ENCODE results near the gene GLS.
"Not testable (repeated sequence)": the region's sequence is repeated elsewhere in the genome, so short reads cannot be mapped to it uniquely, and the experiment has no call there.

Gene GLS

DNA sequence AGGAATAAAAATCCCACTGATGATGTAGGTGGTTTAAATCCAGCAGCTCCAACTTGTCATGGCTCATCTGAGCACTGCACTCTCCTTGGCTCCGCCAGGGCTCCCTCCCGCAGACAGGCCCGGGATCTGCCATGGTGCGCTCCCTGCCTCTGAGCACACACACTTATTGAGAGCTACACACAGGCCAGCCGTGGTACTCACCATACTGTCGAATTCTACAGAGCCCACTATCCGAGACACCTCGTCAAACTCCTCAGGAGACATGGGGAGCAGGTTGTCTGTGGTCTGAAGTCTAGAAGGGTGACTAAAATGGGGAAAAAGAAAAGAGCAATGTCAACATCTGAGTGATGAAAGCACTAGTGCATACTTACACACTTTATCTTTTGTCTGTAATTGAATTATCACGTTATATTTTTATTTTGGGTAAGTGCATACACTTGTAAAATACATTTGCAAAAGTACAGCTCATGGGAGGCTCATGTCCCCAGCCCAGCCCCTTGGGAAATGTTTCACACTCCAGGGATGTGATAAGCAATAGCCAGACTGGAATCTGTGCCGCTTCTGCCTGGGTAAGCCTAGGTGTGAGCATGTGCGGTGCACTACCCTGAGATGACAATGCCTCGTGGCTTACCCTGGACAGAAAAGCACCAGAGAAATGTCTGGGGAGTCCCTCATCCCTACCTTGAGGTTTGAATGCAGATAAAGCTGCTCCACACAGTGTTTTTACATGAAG is 94.2 kb downstream of the GLS start:
- DNase-seq: no peak

GRCh38 chr2:190976521-190976920 is 95.9 kb downstream of the GLS start:
- DNase-seq: no peak

DNA sequence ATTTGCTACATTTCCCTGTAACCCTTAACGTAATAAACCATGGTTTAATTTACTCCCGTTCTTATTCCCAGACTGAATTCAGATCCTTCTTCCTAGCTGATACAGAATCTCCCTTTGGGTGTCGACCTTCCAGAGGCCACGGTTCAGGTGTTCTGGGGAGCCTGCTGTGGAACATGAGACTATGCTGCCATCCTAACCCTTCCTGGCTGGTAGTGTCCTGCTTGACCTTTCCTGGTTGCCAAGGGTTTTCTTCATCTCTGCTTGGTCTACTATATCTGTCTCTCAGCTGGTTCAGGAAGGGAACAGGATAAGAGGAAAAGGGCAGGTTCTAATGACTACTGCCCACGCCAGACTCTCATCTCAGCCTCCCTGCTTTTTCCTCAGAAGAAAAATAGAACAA is 96.9 kb downstream of the GLS start:
- DNase-seq: no peak

- DNase-seq: no peak
Observed at GRCh38 chr2:190978389-190979053, 97.9 kb downstream of the GLS start.

DNA sequence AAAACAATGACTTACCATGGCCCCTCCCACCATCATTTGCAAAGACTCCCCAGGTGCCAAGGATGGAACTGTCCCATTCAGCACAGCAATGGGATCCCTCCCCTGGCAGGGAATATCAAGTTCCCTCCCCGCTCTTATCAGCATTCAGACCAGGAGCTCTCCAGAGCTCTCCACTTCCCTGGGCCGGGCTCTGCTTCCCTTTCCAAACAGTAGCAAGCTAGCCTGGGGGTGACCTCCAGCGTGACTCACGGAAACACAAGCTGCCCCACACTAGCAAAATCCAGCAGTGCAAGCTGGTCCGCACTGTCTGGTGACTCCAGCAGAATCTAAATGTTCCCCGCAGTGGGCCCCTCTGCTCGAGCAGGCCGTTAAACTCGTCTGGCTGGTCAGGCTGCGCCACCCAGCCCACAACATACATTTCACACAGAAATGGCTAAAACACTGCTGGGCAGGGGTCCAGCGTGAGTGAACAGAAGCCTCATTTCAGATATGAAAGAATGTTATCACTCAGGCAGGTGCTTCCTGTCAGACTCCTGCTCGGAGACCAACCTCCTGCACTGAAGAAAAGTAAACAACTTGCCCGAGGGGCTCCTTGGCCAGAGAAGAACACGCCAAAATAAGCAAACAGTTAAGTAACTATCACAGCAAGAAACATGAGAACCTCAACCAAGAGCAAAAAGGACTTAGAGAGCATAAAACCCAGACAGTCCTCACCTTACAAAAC is 99.4 kb downstream of the GLS start:
- DNase-seq: peak; percentile 56

- DNase-seq: no peak
Observed at GRCh38 chr2:190980630-190981209, 100.1 kb downstream of the GLS start.

DNA sequence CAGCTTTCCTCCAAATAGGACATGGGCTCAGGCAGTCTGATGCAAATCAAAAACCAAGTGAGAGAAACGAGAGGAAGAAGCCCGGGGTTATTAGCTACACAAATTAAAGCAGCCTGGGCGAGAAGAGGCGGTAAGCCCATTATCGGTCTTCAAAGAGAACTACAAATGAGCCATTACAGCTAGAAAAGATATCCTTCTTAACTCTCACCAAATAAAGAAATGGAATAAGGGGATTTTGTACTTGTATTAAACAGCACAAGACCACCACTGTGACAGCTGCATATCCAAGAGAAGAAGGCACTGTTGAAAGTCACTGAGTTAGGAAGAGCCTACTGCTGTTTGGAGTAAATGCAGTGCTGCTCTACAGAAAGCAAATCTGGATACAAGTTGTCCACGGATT is 100.7 kb downstream of the GLS start:
- no peak for DNase-seq

GRCh38 chr2:190981733-190982132 is 101.1 kb downstream of the GLS start:
- no peak for DNase-seq

GRCh38 chr2:190982262-190983034 is 101.8 kb downstream of the GLS start:
- no peak for DNase-seq

DNA sequence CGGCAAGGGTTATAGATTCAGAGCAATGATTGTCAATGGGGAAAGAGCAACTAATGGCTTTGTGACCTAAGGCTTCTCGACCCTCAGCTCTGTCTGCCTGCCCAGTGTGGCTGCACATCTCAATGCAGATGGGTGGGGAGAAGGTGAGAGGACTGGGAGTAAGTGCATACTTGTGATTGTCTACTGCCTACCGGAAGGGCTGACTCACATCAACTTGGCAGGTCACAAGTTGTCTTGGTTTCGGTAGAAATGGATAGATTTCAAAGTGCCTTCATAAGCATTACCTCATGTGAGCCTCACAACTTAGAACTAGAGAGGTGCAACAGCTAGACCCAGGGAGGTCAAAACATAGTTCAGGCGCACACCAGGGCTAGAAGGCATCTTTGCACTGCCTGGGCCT is 104.0 kb downstream of the GLS start:
- DNase-seq: no peak

- no peak for DNase-seq
Observed at GRCh38 chr2:190986221-190986953, 105.8 kb downstream of the GLS start.

DNA sequence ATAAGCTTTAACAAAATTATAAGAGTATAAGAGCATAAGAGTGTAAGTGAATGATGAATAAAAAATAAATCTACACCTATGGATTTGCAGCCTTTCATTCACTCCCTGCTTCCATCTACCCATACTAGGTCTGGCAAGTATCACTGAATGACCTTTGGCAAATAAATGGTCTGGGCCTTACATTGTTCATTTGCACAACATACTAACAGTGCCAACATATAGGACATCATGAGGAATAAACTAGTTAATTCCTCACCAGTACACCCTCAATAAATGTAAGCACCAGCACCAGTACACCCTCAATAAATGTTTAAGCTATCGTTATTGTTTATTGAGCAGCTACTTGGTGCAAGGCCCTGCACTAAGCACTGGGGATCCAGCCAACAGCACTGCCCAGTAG is 106.5 kb downstream of the GLS start:
- no peak for DNase-seq

DNA sequence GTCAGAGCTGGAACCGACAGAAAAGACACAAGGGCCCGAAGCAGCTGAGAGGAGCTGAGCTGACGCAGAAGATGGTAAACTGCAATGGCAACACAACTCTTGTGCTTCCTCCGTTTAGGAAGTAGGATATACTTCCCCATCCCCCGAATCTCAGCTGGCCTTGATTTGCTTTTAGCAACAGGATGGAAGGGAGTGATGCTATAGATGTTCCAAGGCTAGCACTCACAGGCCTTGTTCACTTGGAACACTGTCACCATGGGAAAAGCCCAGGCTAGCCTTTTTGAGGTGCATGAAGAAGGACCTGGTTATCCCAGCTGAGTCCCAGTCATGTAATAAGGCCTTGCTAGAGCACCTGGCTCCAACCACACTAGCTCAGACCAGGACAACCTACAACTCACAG is 107.3 kb downstream of the GLS start:
- DNase-seq: no peak

GRCh38 chr2:190988910-190989309 is 108.3 kb downstream of the GLS start:
- no peak for DNase-seq

DNA sequence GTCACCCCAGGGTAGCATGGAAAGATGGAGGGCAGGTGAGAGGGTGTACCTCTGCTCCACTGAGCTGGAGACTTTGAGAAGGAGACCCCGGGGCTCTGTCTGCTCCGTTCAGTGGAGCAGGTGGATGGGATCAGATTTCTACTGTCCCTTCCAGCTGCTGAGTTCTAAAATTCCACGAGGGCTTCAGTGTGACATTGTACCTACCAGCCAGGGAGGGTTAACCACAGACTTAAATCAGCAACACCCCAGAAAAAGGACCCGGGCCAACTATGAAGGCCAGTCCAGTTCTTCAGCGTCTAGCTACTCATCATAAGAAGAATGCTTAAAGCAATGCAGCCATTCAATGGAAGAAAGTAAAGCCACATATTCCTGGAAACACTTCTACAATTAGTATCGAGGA is 109.5 kb downstream of the GLS start:
- DNase-seq: no peak

GRCh38 chr2:190993292-190993643 is 112.6 kb downstream of the GLS start:
- DNase-seq: no peak

DNA sequence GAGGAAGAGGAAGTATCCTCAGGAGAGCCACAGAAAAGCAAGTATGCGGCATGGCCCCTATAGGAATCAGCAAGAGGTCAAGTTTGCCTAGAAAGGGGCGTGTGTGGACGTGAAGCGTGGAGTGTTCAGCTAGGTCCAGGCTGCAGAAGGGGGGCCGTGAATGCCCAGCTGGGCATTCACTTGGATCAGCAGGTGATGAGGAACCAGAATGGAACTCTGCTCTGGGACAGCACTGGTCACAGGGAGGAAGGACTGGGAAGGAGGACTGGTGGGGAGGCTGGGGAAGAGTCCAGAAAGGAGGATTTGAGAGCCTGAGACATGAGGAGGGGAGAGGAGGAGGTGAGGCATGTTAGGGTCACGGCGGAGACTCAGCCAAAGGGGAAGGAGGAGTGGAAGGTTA is 113.5 kb downstream of the GLS start:
- DNase-seq: no peak

GRCh38 chr2:190995315-190995714 is 114.7 kb downstream of the GLS start:
- not testable (repeated sequence) for DNase-seq

GRCh38 chr2:190996338-190996946 is 115.8 kb downstream of the GLS start:
- peak; percentile 17 for DNase-seq

DNA sequence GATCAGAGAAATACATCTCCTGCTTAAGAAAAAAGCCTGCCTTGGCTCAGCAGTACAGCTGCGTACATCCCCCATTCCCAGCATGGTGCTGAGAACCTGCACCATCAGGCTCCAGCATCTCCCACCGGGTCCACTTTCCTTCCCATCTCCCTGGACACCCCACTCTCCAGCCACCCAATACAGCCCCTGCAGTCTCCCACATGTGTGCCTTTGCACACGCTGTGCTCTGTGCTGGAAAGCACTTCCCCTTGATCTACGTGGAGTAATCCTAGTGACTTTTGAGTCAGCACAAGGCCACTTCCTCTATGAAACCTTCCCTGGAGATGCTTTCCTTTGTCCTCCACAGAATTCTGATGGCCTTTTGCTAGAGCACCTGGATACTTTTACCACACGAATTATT is 116.3 kb downstream of the GLS start:
- DNase-seq: no peak

GRCh38 chr2:190997526-190998113 is 117.0 kb downstream of the GLS start:
- DNase-seq: no peak

All from eye (tissue), 1 donor.